Pancreas (tissue), 10 donors: Measurements from ENCODE around the gene TNFRSF11A. TPM values are rescaled to one million over a fixed set of nuclear protein-coding genes. Genes with fewer than 3 reads are reported as not detected.

Experiments
- ATAC-seq, 4 donors: fragments of 200-7000 bp; cut with Tn5 transposase; one replicate each; pipeline versions ENCODE4 v1.8.0 to v1.9.1; 2020; ENCODE audit warnings: mild to moderate bottlenecking in 4 of 4, moderate library complexity in 4 of 4
- DNase-seq, 6 donors: peaks; one replicate each; pipeline ENCODE4 v3.0.0-alpha.2; 2020
- FAIRE-seq: peaks from 2 replicates; lab custom pipeline; 2012; peaks lifted over from hg19 to GRCh38; lab: Jason Lieb, UNC
- H3K27ac ChIP-seq, 4 donors: fragments of 200-600 bp; sonication (generic); 1 replicate in 3 of 4; 2 replicates in 1 of 4; pipeline versions ENCODE4 v1.5.0 to v1.8.0; 2020
- H3K27me3 ChIP-seq, 4 donors: fragments of 200-600 bp; one replicate each; pipeline ENCODE4 v1.8.0; 2021
- H3K36me3 ChIP-seq, 3 donors: fragments of 200-600 bp; sonication (generic) in 1 of 3; one replicate each; pipeline versions ENCODE4 v1.5.0 to v1.8.0; 2020 to 2021
- H3K4me1 ChIP-seq, 3 donors: fragments of 200-600 bp; one replicate each; pipeline ENCODE4 v1.8.0; 2021
- H3K4me3 ChIP-seq, 4 donors: fragments of 200-600 bp; sonication (generic) in 2 of 4; one replicate each; pipeline versions ENCODE4 v1.5.0 to v1.8.0; 2020 to 2021
- H3K9me3 ChIP-seq, 4 donors: fragments of 200-600 bp; one replicate each; pipeline ENCODE4 v1.8.0; 2021
- CTCF ChIP-seq, 4 donors: fragments of 200-600 bp; sonication (generic) in 3 of 4; IDR thresholded peaks; one replicate each; pipeline versions ENCODE4 v1.5.0 to v1.8.0; 2021; ENCODE audit warnings: antibody characterized with exemption in 4 of 4
- WGBS, 2 donors: extraction: QIAGEN DNeasy Blood & Tissue Kit; methylation state at CpG; one replicate each; pipeline ENCODE4 v1.1.7; 2013; 5-methylcytosine and 5-hydroxymethylcytosine counted together
- intact Hi-C, 3 donors: fragments of 100-400 bp; cut with DNase I; formaldehyde crosslinking; loops; one replicate each; pipeline versions ENCODE4 v1.11.1 to v1.14.2; 2022
- polyA plus RNA-seq, 2 donors: library from polyadenylated mRNA; stranded (reverse); fragments of 200-250 nt; gene quantifications; one replicate each; pipeline ENCODE4 v1.2.3, GENCODE V29; 2013
- total RNA-seq, 6 donors: library from RNA; stranded (reverse); fragmentation: NEBNext Ultra II Directional in 4 of 6; extraction: Animal tissue kit (Norgen Biotek cat#: 25700) in 4 of 6; gene quantifications; one replicate each; pipeline versions ENCODE4 v1.2.1 to v1.2.4, GENCODE V29; 2021 to 2023
- donor health status: healthy with polysubstance abuse.
- donor health status: DM: no; HTN: no; CAD: no; lungs with moderate emphysema.
- donor health status: DM: no; HTN: no; CAD: no.
- donor health status: control.
- donor health status: control.
- donor health status: Bipolar disorder and iron deficiency.
- donor health status: DM: yes; HTN: yes; CAD: no.
- donor health status: DM: no; HTN: no; CAD: no.
- donor health status: DM: no; HTN: no; CAD: no.
- donor health status: DM: yes; HTN: yes; CAD: no.

TNFRSF11A gene
- total and polyA plus RNA-seq, 8 donors, result 0.80 to 6.2 (median 2.8) TPM

GRCh38 chr18:62389761-62390481 is 64.8 kb downstream of the TNFRSF11A start:
- Histone ChIP-seq H3K36me3 (no peaks in the 10 kb centered on the region), H3K9me3 (no peaks in the 10 kb centered on the region), H3K27ac (no peak overlapping the region), H3K4me1 (no peaks in the 10 kb centered on the region), H3K4me3 (no peak overlapping the region), H3K27me3 (no peaks in the 10 kb centered on the region)
- no peak for ATAC-seq
- 75 to 83% methylated on average over 11 of the region's 11 CpGs for WGBS, 2 donors
- FAIRE-seq, result no peak
- TF ChIP-seq CTCF (IDR thresholded peaks at IDR 0.05), result no peak
- no peak for DNase-seq
- intact Hi-C loops, result no loop called here

- FAIRE-seq (no peak), ATAC-seq (no peak), DNase-seq (no peak)
- no peak overlapping the region for H3K4me3 ChIP-seq
- H3K36me3 ChIP-seq, result no peaks in the 10 kb centered on the region
- 81 to 83% methylated on average over 14 to 15 of the region's 15 CpGs for WGBS, 2 donors
- H3K27ac ChIP-seq, result no peak overlapping the region
- H3K9me3 ChIP-seq, result no peaks in the 10 kb centered on the region
- H3K4me1 ChIP-seq, result no peaks in the 10 kb centered on the region
- TF ChIP-seq CTCF (IDR thresholded peaks at IDR 0.05), result no peak
- intact Hi-C loops, result no loop called here
- H3K27me3 ChIP-seq, result no peaks in the 10 kb centered on the region
These were observed 69.1 kb downstream of the TNFRSF11A start for GRCh38 chr18:62394006-62394763.

GRCh38 chr18:62396381-62396780 is 71.3 kb downstream of the TNFRSF11A start:
- ATAC-seq (no peak), DNase-seq (no peak), FAIRE-seq (no peak)
- no peaks in the 10 kb centered on the region for H3K27me3 ChIP-seq
- H3K9me3 ChIP-seq, result no peaks in the 10 kb centered on the region
- TF ChIP-seq CTCF (IDR thresholded peaks at IDR 0.05), result no peak
- no peaks in the 10 kb centered on the region for H3K36me3 ChIP-seq
- intact Hi-C loops, result no loop called here
- H3K4me3 ChIP-seq, result no peak overlapping the region
- no peaks in the 10 kb centered on the region for H3K4me1 ChIP-seq
- WGBS, 2 donors, result 79 to 93% methylated on average over 3 of the region's 3 CpGs
- H3K27ac ChIP-seq, result no peak overlapping the region

GRCh38 chr18:62396967-62397366 is 71.9 kb downstream of the TNFRSF11A start:
- intact Hi-C loops, result no loop called here
- H3K27me3 ChIP-seq, result no peaks in the 10 kb centered on the region
- DNase-seq, result no peak
- H3K36me3 ChIP-seq, result no peaks in the 10 kb centered on the region
- H3K4me3 ChIP-seq, result no peak overlapping the region
- H3K4me1 ChIP-seq, result no peaks in the 10 kb centered on the region
- ATAC-seq, result no peak
- no peaks in the 10 kb centered on the region for H3K9me3 ChIP-seq
- WGBS, 2 donors, result 41 to 50% methylated on average over 3 of the region's 3 CpGs
- no peak overlapping the region for H3K27ac ChIP-seq
- TF ChIP-seq CTCF (IDR thresholded peaks at IDR 0.05), result no peak
- no peak for FAIRE-seq

- H3K9me3 ChIP-seq, result no peaks in the 10 kb centered on the region
- no peaks in the 10 kb centered on the region for H3K4me1 ChIP-seq
- DNase-seq (no peak), FAIRE-seq (no peak), ATAC-seq (no peak)
- intact Hi-C loops, result no loop called here
- no peaks in the 10 kb centered on the region for H3K27me3 ChIP-seq
- TF ChIP-seq CTCF (IDR thresholded peaks at IDR 0.05), result no peak
- WGBS, 2 donors, result 77 to 81% methylated on average over 6 of the region's 6 CpGs
- H3K4me3 ChIP-seq, result no peak overlapping the region
- no peaks in the 10 kb centered on the region for H3K36me3 ChIP-seq
- H3K27ac ChIP-seq, result no peak overlapping the region
These were observed 73.2 kb downstream of the TNFRSF11A start for GRCh38 chr18:62398291-62398690.
